HepG2 (cell line): ENCODE data around the gene DNAJC7.

Experiments used
- EZH2 ChIP-seq: conservative IDR thresholded peaks from 2 replicates; pipeline ENCODE4 v1.6.1; 2012; ENCODE audit warnings: mild to moderate bottlenecking, low read depth, low read length, moderate library complexity
- POLR2A ChIP-seq, 2 experiments: IDR thresholded peaks; 2 replicates each; pipeline ENCODE4 v1.6.1; 2011; ENCODE audit warnings: low read depth in 2 of 2, low read length in 2 of 2, mild to moderate bottlenecking in 1 of 2, moderate library complexity in 1 of 2; ENCODE audit not compliant: insufficient read depth in 1 of 2
- POLR2AphosphoS5 ChIP-seq: IDR thresholded peaks from 2 replicates; pipeline ENCODE4 v1.6.1; 2012; ENCODE audit warnings: low read depth, low read length
- SP2 ChIP-seq: sonication (generic); formaldehyde crosslinking; IDR thresholded peaks from 2 replicates; pipeline ENCODE4 v1.5.1; 2020; ENCODE audit warnings: mild to moderate bottlenecking, missing genetic modification reagents
- STAG1 ChIP-seq: sonication (generic); formaldehyde crosslinking; IDR thresholded peaks from 2 replicates; pipeline ENCODE4 v1.4.0; 2020; ENCODE audit warnings: missing genetic modification reagents
- TCF7L2 ChIP-seq: IDR thresholded peaks from 2 replicates; pipeline ENCODE4 v1.6.1; 2011; ENCODE audit warnings: mild to moderate bottlenecking, low read depth, low read length, moderate library complexity
- ZBTB40 ChIP-seq, 2 experiments: fragments of 450-650 bp in 1 of 2; sonication (generic) in 1 of 2; formaldehyde crosslinking in 1 of 2; IDR thresholded peaks; 2 replicates each; pipeline versions ENCODE4 v1.6.1 to v1.8.0; 2016 to 2022; ENCODE audit warnings: antibody characterized with exemption in 1 of 2, mild to moderate bottlenecking in 1 of 2, missing genetic modification reagents in 1 of 2
- TF ChIP-seq, protein P1 (sequence below): sonication (generic); formaldehyde crosslinking; IDR thresholded peaks from 2 replicates; pipeline ENCODE4 v1.5.0; 2020; ENCODE audit warnings: mild to moderate bottlenecking, missing genetic modification reagents, moderate library complexity
- TF ChIP-seq, protein P2 (sequence below): sonication (generic); formaldehyde crosslinking; IDR thresholded peaks from 2 replicates; pipeline ENCODE4 v1.4.0; 2020; ENCODE audit warnings: missing genetic modification reagents

DNA sequence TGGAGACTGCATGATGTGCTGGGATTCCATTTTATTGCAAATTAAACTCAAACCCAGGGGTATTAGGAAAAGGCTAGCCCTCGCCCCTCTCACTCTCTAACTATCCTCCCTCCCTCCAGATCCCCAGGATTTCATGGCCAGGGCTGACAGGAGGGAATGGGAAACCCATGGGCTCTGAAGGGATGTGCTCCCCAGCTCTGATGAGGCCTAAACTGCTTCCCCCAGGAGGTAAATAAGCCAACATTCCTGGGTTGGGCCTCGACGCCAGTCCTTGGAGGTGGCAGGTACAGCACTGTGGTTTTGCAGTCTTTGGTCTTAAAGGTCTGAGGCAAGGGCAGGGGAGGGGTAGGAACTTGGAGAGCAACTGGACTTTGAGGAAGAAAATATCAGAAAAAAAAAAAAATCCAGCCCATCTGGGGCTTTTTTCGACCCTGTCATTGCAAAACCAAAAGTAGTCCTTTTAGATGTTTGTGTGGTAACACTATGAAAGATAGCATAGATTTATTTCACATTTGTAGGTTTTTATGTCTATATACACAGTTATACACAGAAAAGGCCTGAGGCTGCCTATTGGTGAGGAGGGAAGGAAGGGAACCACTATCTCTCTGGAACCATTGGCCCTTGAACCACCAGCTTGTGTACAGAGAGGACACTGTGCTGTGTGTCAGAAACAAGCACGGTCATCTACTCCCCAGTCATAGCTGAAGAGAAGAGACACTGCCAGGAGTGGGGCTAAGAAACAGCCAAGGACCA, 21.2 kb upstream of the DNAJC7 start:
- TF ChIP-seq SP2 (CRISPR knock-in tag) (no peak), STAG1 (CRISPR knock-in tag) (no peak), EZH2 (no peak), TCF7L2 (no peak), ZBTB40 (IDR thresholded peaks at IDR 0.05) (no peak), ZBTB40 (CRISPR knock-in tag; IDR thresholded peaks at IDR 0.05) (no peak), POLR2A (IDR thresholded peaks at IDR 0.05; ENCODE audit: insufficient read depth in 1 of 2, low read depth in 2 of 2, low read length in 2 of 2) (no peak), POLR2AphosphoS5 (no peak)
- TF ChIP-seq, protein P1, sequence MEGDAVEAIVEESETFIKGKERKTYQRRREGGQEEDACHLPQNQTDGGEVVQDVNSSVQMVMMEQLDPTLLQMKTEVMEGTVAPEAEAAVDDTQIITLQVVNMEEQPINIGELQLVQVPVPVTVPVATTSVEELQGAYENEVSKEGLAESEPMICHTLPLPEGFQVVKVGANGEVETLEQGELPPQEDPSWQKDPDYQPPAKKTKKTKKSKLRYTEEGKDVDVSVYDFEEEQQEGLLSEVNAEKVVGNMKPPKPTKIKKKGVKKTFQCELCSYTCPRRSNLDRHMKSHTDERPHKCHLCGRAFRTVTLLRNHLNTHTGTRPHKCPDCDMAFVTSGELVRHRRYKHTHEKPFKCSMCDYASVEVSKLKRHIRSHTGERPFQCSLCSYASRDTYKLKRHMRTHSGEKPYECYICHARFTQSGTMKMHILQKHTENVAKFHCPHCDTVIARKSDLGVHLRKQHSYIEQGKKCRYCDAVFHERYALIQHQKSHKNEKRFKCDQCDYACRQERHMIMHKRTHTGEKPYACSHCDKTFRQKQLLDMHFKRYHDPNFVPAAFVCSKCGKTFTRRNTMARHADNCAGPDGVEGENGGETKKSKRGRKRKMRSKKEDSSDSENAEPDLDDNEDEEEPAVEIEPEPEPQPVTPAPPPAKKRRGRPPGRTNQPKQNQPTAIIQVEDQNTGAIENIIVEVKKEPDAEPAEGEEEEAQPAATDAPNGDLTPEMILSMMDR (CRISPR knock-in tag) = no peak
- TF ChIP-seq, protein P2, sequence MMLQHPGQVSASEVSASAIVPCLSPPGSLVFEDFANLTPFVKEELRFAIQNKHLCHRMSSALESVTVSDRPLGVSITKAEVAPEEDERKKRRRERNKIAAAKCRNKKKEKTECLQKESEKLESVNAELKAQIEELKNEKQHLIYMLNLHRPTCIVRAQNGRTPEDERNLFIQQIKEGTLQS (CRISPR knock-in tag) = no peak
